GM18505 (cell line): Measurements from ENCODE around the gene SNPH.

Experiments used
- ATAC-seq: cut with Tn5 transposase; IDR thresholded peaks from one replicate; pipeline ENCODE4 v1.9.1; 2021; ENCODE audit not compliant: unreplicated experiment
- POLR2A ChIP-seq: IDR thresholded peaks from 4 replicates; pipeline ENCODE4 v1.6.1; 2011; ENCODE audit warnings: borderline replicate concordance; ENCODE audit not compliant: insufficient read depth, insufficient read length; ENCODE audit errors: extremely low read depth

The SNPH gene

GRCh38 chr20:1272368-1273100 lies 6.4 kb downstream of the SNPH start:
- no peak for TF ChIP-seq POLR2A
- ATAC-seq: no peak

- TF ChIP-seq POLR2A: no peak
Observed at GRCh38 chr20:1273366-1273765, 7.3 kb downstream of the SNPH start.

DNA sequence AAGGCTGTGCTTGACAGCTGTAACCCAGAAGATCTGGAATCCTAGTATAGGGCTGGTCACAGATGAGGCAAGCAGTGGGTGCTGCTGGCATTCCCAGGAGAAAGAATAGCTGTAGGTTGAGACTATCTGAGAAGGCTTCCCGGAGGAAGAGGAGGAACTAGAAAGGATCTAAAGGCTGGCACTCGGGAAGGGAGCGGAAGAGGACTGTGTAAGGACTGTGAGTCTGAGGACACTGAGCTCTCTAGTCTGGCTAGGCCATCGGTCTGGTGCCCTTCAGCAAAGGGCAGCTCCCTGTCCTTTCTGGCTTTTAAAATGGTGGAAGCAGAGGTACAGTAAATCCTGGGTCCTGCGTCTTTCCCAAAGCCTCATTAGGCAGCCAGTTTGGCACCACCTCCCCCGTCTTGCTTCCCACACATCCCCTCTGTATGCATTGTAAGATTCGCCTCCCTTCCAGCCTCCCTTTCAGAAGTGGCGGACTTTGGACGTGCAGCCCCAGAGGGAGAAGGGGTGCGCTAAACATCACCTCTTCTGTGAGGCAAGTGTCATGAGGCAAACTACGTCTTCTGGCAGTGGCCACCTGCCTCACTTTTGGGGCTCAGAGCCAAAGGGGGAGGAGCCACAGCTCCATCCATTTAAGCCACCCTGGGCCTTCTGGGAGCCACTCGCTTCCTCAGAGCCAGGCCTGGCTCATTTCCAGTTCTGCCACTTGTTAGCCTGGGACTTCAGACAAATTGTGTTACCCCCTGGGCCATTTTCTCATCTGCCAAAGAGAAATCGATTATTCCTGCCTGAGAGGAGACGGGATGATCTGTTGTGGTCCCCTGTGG lies 8.6 kb downstream of the SNPH start:
- ATAC-seq: no peak
- TF ChIP-seq POLR2A: no peak

More at GRCh38 chr20:1273366-1273765, 7.3 kb downstream of the SNPH start:
- no peak for ATAC-seq

GRCh38 chr20:1275919-1276318 lies 9.8 kb downstream of the SNPH start:
- TF ChIP-seq POLR2A: no peak
- ATAC-seq: no peak

DNA sequence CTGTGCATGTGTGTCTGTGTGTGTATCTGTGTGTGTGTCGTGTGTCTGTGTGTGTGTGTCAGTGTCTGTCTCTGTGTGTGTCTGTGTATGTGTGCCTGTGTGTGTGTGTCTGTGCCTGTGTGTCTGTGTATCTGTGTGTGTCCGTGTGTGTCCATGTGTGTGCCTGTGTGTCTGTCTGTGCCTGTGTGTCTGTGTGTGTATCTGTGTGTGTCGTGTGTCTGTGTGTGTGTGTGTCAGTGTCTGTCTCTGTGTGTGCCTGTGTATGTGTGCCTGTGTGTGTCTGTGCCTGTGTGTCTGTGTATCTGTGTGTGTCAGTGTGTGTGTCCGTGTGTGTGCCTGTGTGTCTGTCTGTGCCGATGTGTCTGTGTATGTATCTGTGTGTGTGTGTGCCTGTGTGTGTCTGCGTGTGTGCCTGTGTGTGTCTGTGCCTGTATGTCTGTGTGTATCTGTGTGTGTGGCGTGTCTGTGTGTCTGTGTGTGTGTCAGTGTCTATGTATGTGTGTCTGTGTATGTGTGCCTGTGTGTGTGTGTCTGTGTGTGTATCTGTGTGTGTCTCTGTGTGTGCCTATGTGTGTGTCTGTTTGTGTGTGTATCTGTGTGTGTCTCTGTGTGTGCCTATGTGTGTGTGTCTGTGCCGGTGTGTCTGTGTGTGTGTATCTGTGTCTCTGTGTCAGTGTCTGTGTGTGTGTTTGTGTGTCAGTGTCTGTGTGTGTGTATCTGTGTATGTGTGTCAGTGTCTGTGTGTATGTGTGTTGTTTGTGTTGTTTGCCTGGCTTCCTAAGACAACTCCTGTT lies 11.6 kb downstream of the SNPH start:
- no peak for ATAC-seq
- TF ChIP-seq POLR2A: no peak

DNA sequence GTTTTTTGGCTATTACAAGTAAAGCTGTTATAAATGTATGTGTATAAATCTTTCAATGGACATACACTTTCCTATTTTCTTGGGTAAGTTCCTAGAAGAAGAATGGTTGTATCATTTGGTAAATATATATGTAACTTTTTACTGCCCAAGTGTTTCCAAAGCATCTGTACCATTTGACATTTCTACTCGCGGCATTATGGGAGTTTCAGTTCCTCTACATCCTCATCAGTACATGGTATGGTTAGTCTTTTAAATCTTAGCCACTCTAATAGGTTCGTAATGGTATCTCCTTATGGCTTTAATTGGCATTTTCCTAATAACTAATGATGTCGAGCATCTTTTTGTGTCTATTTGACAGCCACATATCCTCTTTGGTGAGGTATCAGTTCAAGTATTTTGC lies 12.9 kb downstream of the SNPH start:
- no peak for ATAC-seq
- no peak for TF ChIP-seq POLR2A

- no peak for ATAC-seq
- TF ChIP-seq POLR2A: no peak
Observed at GRCh38 chr20:1280195-1281102, 14.4 kb downstream of the SNPH start.

- no peak for ATAC-seq
- TF ChIP-seq POLR2A: no peak
Observed at GRCh38 chr20:1281279-1282057, 15.4 kb downstream of the SNPH start.

- no peak for ATAC-seq
- no peak for TF ChIP-seq POLR2A
Observed at GRCh38 chr20:1282966-1283365, 16.9 kb downstream of the SNPH start.

GRCh38 chr20:1283522-1284510 lies 17.7 kb downstream of the SNPH start:
- no peak for TF ChIP-seq POLR2A
- ATAC-seq: no peak
